Activated naive CD4-positive, alpha-beta T cell treated with anti-CD3 and anti-CD28 coated beads, Interleukin-2, amount 50 U/mL, for 72 hours (primary cell): ENCODE results near the gene ERMAP. TPM values are rescaled to one million over a fixed set of nuclear protein-coding genes. Genes with fewer than 3 reads are reported as not detected.

Source experiments
- ATAC-seq, 2 donors: fragments of 150-1000 bp; cut with Tn5 transposase; 2 replicates each; pipeline ENCODE4 v1.10.0; 2021; ENCODE audit warnings: mild to moderate bottlenecking in 2 of 2, moderate library complexity in 2 of 2
- DNase-seq, 2 donors: peaks; one replicate each; pipeline ENCODE4 v3.0.0; 2021 to 2022; ENCODE audit warnings: low spot score in 2 of 2
- H3K27ac Mint-ChIP-seq, 2 donors: one replicate each; pipeline ENCODE4 v1.8.0; 2022; ENCODE audit warnings: mild to moderate bottlenecking in 2 of 2, mixed read lengths in 2 of 2
- H3K36me3 Mint-ChIP-seq, 2 donors: one replicate each; pipeline ENCODE4 v1.8.0; 2022; ENCODE audit warnings: mixed read lengths in 2 of 2
- H3K9me3 Mint-ChIP-seq, 2 donors: one replicate each; pipeline ENCODE4 v1.8.0; 2022; ENCODE audit warnings: mixed read lengths in 2 of 2
- total RNA-seq, 2 donors: library from RNA; stranded (reverse); gene quantifications; one replicate each; pipeline ENCODE4 v1.2.3, GENCODE V29; 2022

Gene ERMAP
- total RNA-seq, 2 donors from 2014 or later, result 4.3 to 5.0 TPM

DNA sequence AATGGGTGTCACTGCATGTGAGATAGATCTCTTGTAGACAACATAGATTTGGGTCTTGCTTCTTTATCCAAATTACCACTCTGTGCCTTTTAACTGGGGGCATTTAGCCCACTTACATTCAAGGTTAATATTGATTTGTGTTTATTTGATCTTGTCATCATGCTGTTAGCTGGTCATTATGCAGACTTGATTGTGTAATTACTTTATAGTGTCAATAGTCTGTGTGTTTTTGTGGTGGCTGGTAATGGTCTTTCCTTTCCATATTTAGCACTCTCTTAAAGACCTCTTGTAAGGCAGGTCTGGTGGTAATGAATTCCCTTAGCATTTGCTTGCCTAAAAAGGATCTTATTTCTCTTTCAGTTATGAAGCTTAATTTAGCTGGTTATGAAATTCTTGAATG lies 59.1 kb downstream of the ERMAP start:
- no peaks in the 10 kb centered on the region for H3K36me3 Mint-ChIP-seq
- no peak for ATAC-seq
- peaks cover 0 to 10% of the 10 kb centered on the region in 2 donors for H3K9me3 Mint-ChIP-seq
- no peak overlapping the region for H3K27ac Mint-ChIP-seq
- DNase-seq, result no peak

GRCh38 chr1:42877380-42877779 lies 60.5 kb downstream of the ERMAP start:
- Mint-ChIP-seq H3K9me3 (peaks cover 0 to 10% of the 10 kb centered on the region in 2 donors), H3K27ac (no peak overlapping the region), H3K36me3 (no peaks in the 10 kb centered on the region)
- ATAC-seq, result no peak
- DNase-seq, result no peak

DNA sequence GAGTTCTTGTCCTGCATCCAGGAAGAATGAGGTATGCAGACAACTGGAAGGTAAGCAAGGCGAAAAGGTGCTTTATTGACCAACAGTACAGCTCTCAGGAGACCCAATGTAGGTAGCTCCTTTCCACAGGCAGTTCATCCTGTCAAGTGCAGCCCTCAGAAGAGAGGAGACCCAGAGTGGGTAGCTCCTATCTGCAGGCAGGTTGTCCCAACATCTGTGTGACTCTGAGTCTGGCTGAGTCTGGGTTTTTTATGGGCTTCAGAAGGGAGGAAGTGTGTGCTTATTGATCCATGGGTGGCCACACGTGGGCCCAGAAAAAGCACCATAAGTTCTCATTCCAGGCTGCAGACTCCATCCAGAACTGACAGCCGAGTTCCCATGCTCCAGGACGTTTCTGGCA lies 63.5 kb downstream of the ERMAP start:
- Mint-ChIP-seq H3K27ac (no peak overlapping the region), H3K9me3 (no peaks in the 10 kb centered on the region), H3K36me3 (no peaks in the 10 kb centered on the region)
- DNase-seq, result no peak
- no peak for ATAC-seq

- ATAC-seq, result no peak
- DNase-seq, result no peak
- Mint-ChIP-seq H3K9me3 (no peaks in the 10 kb centered on the region), H3K27ac (no peak overlapping the region), H3K36me3 (no peaks in the 10 kb centered on the region)
Measured at GRCh38 chr1:42886046-42886739, 69.3 kb downstream of the ERMAP start.

DNA sequence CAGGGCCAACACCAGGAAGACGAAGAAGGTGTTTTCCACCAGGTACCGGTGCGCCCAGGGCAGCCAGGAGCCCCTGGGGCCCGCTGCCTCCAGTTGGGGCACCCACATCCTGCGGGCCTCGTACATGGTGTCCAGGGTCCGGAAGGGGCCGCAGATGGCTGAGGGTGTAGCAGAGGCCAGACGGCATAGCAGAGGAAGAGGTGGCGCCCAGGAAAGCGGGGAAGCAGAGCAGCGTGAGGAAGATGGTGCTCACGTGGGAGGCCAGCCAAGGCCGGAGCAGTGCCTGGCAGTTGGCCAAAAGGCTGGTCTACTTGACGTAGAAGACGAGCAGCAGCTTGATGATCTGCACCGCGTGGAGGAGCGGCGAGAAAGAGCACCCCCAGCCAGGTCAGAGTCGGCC lies 69.9 kb downstream of the ERMAP start:
- DNase-seq, result no peak
- H3K36me3 Mint-ChIP-seq, result no peaks in the 10 kb centered on the region
- no peak overlapping the region for H3K27ac Mint-ChIP-seq
- no peak for ATAC-seq
- no peaks in the 10 kb centered on the region for H3K9me3 Mint-ChIP-seq

DNA sequence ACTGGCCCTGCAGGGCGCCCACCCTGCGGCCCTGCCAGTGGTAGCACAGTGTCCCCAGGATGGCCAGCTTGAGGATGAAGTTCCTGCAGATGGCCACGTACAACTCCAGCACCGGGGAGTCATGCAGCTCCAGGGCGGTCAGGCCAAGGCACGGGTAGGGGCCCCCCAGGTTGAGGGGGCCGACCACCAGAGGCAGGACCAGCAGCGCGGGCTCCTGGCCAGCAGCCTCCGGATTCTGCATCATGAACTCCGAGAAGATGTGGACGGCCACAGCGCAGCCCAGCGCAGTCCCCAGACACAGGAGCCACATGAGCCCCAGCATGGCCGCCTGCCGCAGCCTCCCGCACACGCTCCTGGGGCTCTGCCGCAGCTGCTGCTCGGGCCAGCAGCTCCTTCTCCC lies 70.4 kb downstream of the ERMAP start:
- DNase-seq, result no peak
- ATAC-seq, result no peak
- Mint-ChIP-seq H3K27ac (peak overlapping the region in 1 of 2 donors; percentile 29), H3K9me3 (no peaks in the 10 kb centered on the region), H3K36me3 (no peaks in the 10 kb centered on the region)

GRCh38 chr1:42888013-42888633 lies 71.2 kb downstream of the ERMAP start:
- DNase-seq, result no peak
- H3K36me3 Mint-ChIP-seq, result no peaks in the 10 kb centered on the region
- no peak for ATAC-seq
- H3K27ac Mint-ChIP-seq, result no peak overlapping the region
- H3K9me3 Mint-ChIP-seq, result no peaks in the 10 kb centered on the region

GRCh38 chr1:42889264-42889663 lies 72.3 kb downstream of the ERMAP start:
- no peaks in the 10 kb centered on the region for H3K36me3 Mint-ChIP-seq
- ATAC-seq, result no peak
- H3K27ac Mint-ChIP-seq, result no peak overlapping the region
- no peak for DNase-seq
- H3K9me3 Mint-ChIP-seq, result no peaks in the 10 kb centered on the region

DNA sequence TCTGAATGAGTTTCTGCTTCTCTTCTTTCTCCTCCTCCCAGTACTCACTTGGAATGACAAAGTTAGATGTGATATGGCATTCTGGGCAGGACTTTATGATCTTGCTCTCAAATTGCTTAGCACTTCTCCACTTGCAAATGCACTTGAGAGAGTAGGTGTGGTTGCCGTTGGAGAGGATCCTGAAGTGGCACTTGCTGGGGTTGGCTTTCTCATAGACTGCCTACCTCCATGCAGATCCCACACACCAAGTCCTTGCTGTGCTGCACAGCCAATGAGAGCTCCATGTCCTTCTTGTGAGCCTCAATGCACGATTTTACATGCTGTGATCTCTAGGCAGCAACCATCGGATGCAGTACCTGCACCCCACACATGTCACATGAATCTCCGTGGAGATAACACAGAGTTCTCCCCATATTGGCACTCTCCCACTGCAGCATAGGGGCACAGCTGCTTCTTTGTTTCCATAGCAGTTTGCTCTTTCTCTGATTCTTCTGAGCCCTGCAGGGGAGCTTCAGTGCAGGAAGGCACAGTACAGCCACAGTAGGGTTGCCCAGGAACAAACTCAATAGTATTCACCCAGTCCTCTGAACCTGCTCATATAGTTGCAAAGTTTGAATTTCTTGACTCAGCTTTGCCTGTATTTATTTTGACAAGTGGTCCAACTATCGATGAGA lies 74.7 kb downstream of the ERMAP start:
- Mint-ChIP-seq H3K27ac (no peak overlapping the region), H3K36me3 (no peaks in the 10 kb centered on the region), H3K9me3 (no peaks in the 10 kb centered on the region)
- DNase-seq (no peak), ATAC-seq (no peak)

Other genes starting within 250 kb of the ERMAP start
- gene PPIH, start 158.7 kb upstream of the ERMAP start, total RNA-seq, result 100 to 1,000 TPM in 1 of 2 donors, 10 to 100 TPM in 1; 93.6 to 101 TPM
- 1,000 to 10,000 TPM in 1 of 2 donors, 100 to 1,000 TPM in 1; 926 to 1,058 TPM for gene YBX1, start 134.7 kb upstream of the ERMAP start, total RNA-seq
- gene CLDN19, start 76.9 kb upstream of the ERMAP start, total RNA-seq, result not detected
- 10 to 100 TPM; 34.5 to 45.7 TPM for gene P3H1, start 50.1 kb upstream of the ERMAP start, total RNA-seq
- 1 to 10 TPM; 5.7 to 7.9 TPM for gene C1orf50, start 49.9 kb upstream of the ERMAP start, total RNA-seq
- 1 to 10 TPM in 1 of 2 donors, under 1 TPM in 1; 0.53 to 1.7 TPM for gene TMEM269, start 32.1 kb upstream of the ERMAP start, total RNA-seq
- gene SVBP, start 275 bp downstream of the ERMAP start, total RNA-seq, result 10 to 100 TPM; 15.8 to 30.6 TPM
- gene ZNF691, start 29.5 kb downstream of the ERMAP start, total RNA-seq, result 1 to 10 TPM; 6.3 to 9.8 TPM
- gene SLC2A1, start 141.7 kb downstream of the ERMAP start, total RNA-seq, result 100 to 1,000 TPM in 1 of 2 donors, 10 to 100 TPM in 1; 39.9 to 121 TPM